22Rv1 (cell line): ENCODE measurements around the gene RABL3.

Experiments used
- CTCF ChIP-seq: fragments of 450-650 bp; IDR thresholded peaks from 2 replicates; pipeline ENCODE4 v1.5.1; 2017; ENCODE audit warnings: mild to moderate bottlenecking
- ZFX ChIP-seq: fragments of 450-650 bp; IDR thresholded peaks from 2 replicates; pipeline ENCODE4 v1.6.1; 2017; ENCODE audit warnings: antibody characterized with exemption, borderline replicate concordance

GRCh38 chr3:120652281-120652680, 90.0 kb downstream of the RABL3 start:
- TF ChIP-seq CTCF = no peak
- no peak for TF ChIP-seq ZFX
